ENCODE results near the gene DOCK10.

The DOCK10 gene

GRCh38 chr2:224871813-224872212 is 170.5 kb downstream of the DOCK10 start:
- H3K36me3 ChIP-seq (ENCODE audit: control insufficient read depth, insufficient read depth, low read length), result peaks cover 17% of the 10 kb centered on the region
- H3K27me3 ChIP-seq (replicated peaks; ENCODE audit: control insufficient read depth, insufficient read depth, low read length), result no peaks in the 10 kb centered on the region
- DNase-seq (ENCODE audit: extremely low read depth, insufficient read length), result no peak
- no peak overlapping the region for H3K4me3 ChIP-seq (replicated peaks; ENCODE audit: low read depth, low read length)
- no peak for TF ChIP-seq CTCF (IDR thresholded peaks at IDR 0.05; ENCODE audit: insufficient read depth, low read length, poor library complexity, severe bottlenecking)

GRCh38 chr2:224870341-224870740 is 171.9 kb downstream of the DOCK10 start:
- H3K36me3 ChIP-seq (ENCODE audit: control insufficient read depth, insufficient read depth, low read length), result peaks cover 14% of the 10 kb centered on the region
- no peak for DNase-seq (ENCODE audit: extremely low read depth, insufficient read length)
- no peaks in the 10 kb centered on the region for H3K27me3 ChIP-seq (replicated peaks; ENCODE audit: control insufficient read depth, insufficient read depth, low read length)
- no peak for TF ChIP-seq CTCF (IDR thresholded peaks at IDR 0.05; ENCODE audit: insufficient read depth, low read length, poor library complexity, severe bottlenecking)
- H3K4me3 ChIP-seq (replicated peaks; ENCODE audit: low read depth, low read length), result no peak overlapping the region

GRCh38 chr2:224869601-224870233 is 172.6 kb downstream of the DOCK10 start:
- no peak for TF ChIP-seq CTCF (IDR thresholded peaks at IDR 0.05; ENCODE audit: insufficient read depth, low read length, poor library complexity, severe bottlenecking)
- no peak for DNase-seq (ENCODE audit: extremely low read depth, insufficient read length)
- no peak overlapping the region for H3K4me3 ChIP-seq (replicated peaks; ENCODE audit: low read depth, low read length)
- peaks cover 14% of the 10 kb centered on the region for H3K36me3 ChIP-seq (ENCODE audit: control insufficient read depth, insufficient read depth, low read length)
- no peaks in the 10 kb centered on the region for H3K27me3 ChIP-seq (replicated peaks; ENCODE audit: control insufficient read depth, insufficient read depth, low read length)

- Histone ChIP-seq H3K27me3 (replicated peaks; ENCODE audit: control insufficient read depth, insufficient read depth, low read length) (no peaks in the 10 kb centered on the region), H3K4me3 (replicated peaks; ENCODE audit: low read depth, low read length) (no peak overlapping the region), H3K36me3 (ENCODE audit: control insufficient read depth, insufficient read depth, low read length) (peaks cover 9% of the 10 kb centered on the region)
- no peak for DNase-seq (ENCODE audit: extremely low read depth, insufficient read length)
- no peak for TF ChIP-seq CTCF (IDR thresholded peaks at IDR 0.05; ENCODE audit: insufficient read depth, low read length, poor library complexity, severe bottlenecking)
Measured at GRCh38 chr2:224865016-224865415, 177.3 kb downstream of the DOCK10 start.

- H3K4me3 ChIP-seq (replicated peaks; ENCODE audit: low read depth, low read length), result no peak overlapping the region
- H3K36me3 ChIP-seq (ENCODE audit: control insufficient read depth, insufficient read depth, low read length), result peaks cover 4% of the 10 kb centered on the region
- no peaks in the 10 kb centered on the region for H3K27me3 ChIP-seq (replicated peaks; ENCODE audit: control insufficient read depth, insufficient read depth, low read length)
- TF ChIP-seq CTCF (IDR thresholded peaks at IDR 0.05; ENCODE audit: insufficient read depth, low read length, poor library complexity, severe bottlenecking), result no peak
- DNase-seq (ENCODE audit: extremely low read depth, insufficient read length), result no peak
Measured at GRCh38 chr2:224861266-224861665, 181.0 kb downstream of the DOCK10 start.

- H3K4me3 ChIP-seq (replicated peaks; ENCODE audit: low read depth, low read length), result no peak overlapping the region
- no peak for DNase-seq (ENCODE audit: extremely low read depth, insufficient read length)
- no peak for TF ChIP-seq CTCF (IDR thresholded peaks at IDR 0.05; ENCODE audit: insufficient read depth, low read length, poor library complexity, severe bottlenecking)
- no peaks in the 10 kb centered on the region for H3K27me3 ChIP-seq (replicated peaks; ENCODE audit: control insufficient read depth, insufficient read depth, low read length)
- H3K36me3 ChIP-seq (ENCODE audit: control insufficient read depth, insufficient read depth, low read length), result peaks cover 6% of the 10 kb centered on the region
Measured at GRCh38 chr2:224860786-224861185, 181.5 kb downstream of the DOCK10 start.
